ENCODE measurements around the gene CCDC27.

GRCh38 chr1:3778590-3779264 lies 26.5 kb downstream of the CCDC27 start:
- TF ChIP-seq POLR2AphosphoS5 (IDR thresholded peaks at IDR 0.05; ENCODE audit: low read depth, low read length): peak; percentile 39
- TF ChIP-seq USF2 (IDR thresholded peaks at IDR 0.05; ENCODE audit: low read length): no peak
- TF ChIP-seq KDM1A (IDR thresholded peaks at IDR 0.05; ENCODE audit: borderline replicate concordance, low read length): no peak
- no peak for TF ChIP-seq POLR2A (IDR thresholded peaks at IDR 0.05; ENCODE audit: control extremely low read depth in 1 of 2, low read depth in 2 of 2, low read length in 2 of 2)

All from H1 (cell line).